HepG2 (cell line): Measurements from ENCODE around the gene SYMPK. TPM values are rescaled to one million over a fixed set of nuclear protein-coding genes. Genes with fewer than 3 reads are reported as not detected.

Experiments used
- ETV6 ChIP-seq: sonication (generic); formaldehyde crosslinking; conservative IDR thresholded peaks from 2 replicates; pipeline ENCODE4 v1.4.0; 2020; ENCODE audit warnings: missing genetic modification reagents
- GPN1 ChIP-seq: sonication (generic); formaldehyde crosslinking; IDR thresholded peaks from 2 replicates; pipeline ENCODE4 v1.5.1; 2020; ENCODE audit warnings: missing genetic modification reagents, borderline replicate concordance
- HNF4G ChIP-seq, 2 experiments: sonication (generic) in 1 of 2; formaldehyde crosslinking in 1 of 2; IDR thresholded peaks; 2 replicates each; pipeline versions ENCODE4 v1.4.0 to v1.6.1; 2011 to 2020; ENCODE audit warnings: borderline replicate concordance in 2 of 2, low read depth in 2 of 2, mild to moderate bottlenecking in 2 of 2, low read length in 1 of 2, missing genetic modification reagents in 1 of 2, moderate library complexity in 1 of 2
- HOXA3 ChIP-seq: sonication (generic); formaldehyde crosslinking; IDR thresholded peaks from 2 replicates; pipeline ENCODE4 v1.5.0; 2020; ENCODE audit warnings: missing genetic modification reagents
- NCOA2 ChIP-seq: sonication (generic); formaldehyde crosslinking; IDR thresholded peaks from 2 replicates; pipeline ENCODE4 v1.8.0; 2022; ENCODE audit warnings: inconsistent platforms
- NR2F6 ChIP-seq, 2 experiments: IDR thresholded peaks; 2 replicates each; pipeline ENCODE4 v1.6.1; 2016; ENCODE audit warnings: antibody characterized with exemption in 1 of 2, mild to moderate bottlenecking in 1 of 2
- NR3C1 ChIP-seq: sonication (generic); formaldehyde crosslinking; IDR thresholded peaks from 2 replicates; pipeline ENCODE4 v1.4.0; 2020; ENCODE audit warnings: missing genetic modification reagents
- POLR2AphosphoS2 ChIP-seq: IDR thresholded peaks from 2 replicates; pipeline ENCODE4 v1.6.1; 2011; ENCODE audit warnings: low read depth, low read length, improper control_type of control experiment
- RBAK ChIP-seq: sonication (generic); formaldehyde crosslinking; IDR thresholded peaks from 2 replicates; pipeline ENCODE4 v1.5.1; 2020; ENCODE audit warnings: mild to moderate bottlenecking, missing genetic modification reagents
- RCOR2 ChIP-seq: IDR thresholded peaks from 2 replicates; pipeline ENCODE4 v1.6.1; 2016; ENCODE audit warnings: missing biosample characterization, missing genetic modification reagents
- SAP130 ChIP-seq: IDR thresholded peaks from 2 replicates; pipeline ENCODE4 v1.6.1; 2016; ENCODE audit warnings: low read depth
- SMAD3 ChIP-seq: sonication (generic); formaldehyde crosslinking; IDR thresholded peaks from 2 replicates; pipeline ENCODE4 v1.4.0; 2020; ENCODE audit warnings: missing genetic modification reagents
- SRF ChIP-seq: IDR thresholded peaks from 2 replicates; pipeline ENCODE4 v1.6.1; 2011; ENCODE audit warnings: mild to moderate bottlenecking, low read depth, low read length, moderate library complexity
- SRY ChIP-seq: sonication (generic); formaldehyde crosslinking; IDR thresholded peaks from 2 replicates; pipeline ENCODE4 v1.8.0; 2022; ENCODE audit warnings: mild to moderate bottlenecking, missing genetic modification reagents
- XBP1 ChIP-seq: sonication (generic); formaldehyde crosslinking; IDR thresholded peaks from 2 replicates; pipeline ENCODE4 v1.5.0; 2020; ENCODE audit warnings: missing genetic modification reagents
- ZBTB43 ChIP-seq: sonication (generic); formaldehyde crosslinking; conservative IDR thresholded peaks from 2 replicates; pipeline ENCODE4 v1.4.0; 2020; ENCODE audit warnings: missing genetic modification reagents
- ZNF143 ChIP-seq: sonication (generic); formaldehyde crosslinking; IDR thresholded peaks from 2 replicates; pipeline ENCODE4 v1.4.0; 2020; ENCODE audit warnings: missing genetic modification reagents
- ZNF180 ChIP-seq: sonication (generic); formaldehyde crosslinking; IDR thresholded peaks from 2 replicates; pipeline ENCODE4 v1.4.0; 2020; ENCODE audit warnings: low read depth, missing genetic modification reagents, borderline replicate concordance
- ZNF614 ChIP-seq: IDR thresholded peaks from 2 replicates; pipeline ENCODE4 v1.6.1; 2018; ENCODE audit warnings: missing biosample characterization, missing genetic modification reagents, inconsistent platforms, borderline replicate concordance
- ZNF652 ChIP-seq: IDR thresholded peaks from 2 replicates; pipeline ENCODE4 v1.6.1; 2016; ENCODE audit warnings: low read depth, borderline replicate concordance
- ZNF768 ChIP-seq: sonication (generic); formaldehyde crosslinking; IDR thresholded peaks from 2 replicates; pipeline ENCODE4 v1.4.0; 2020; ENCODE audit warnings: missing genetic modification reagents
- ZNF780A ChIP-seq: sonication (generic); formaldehyde crosslinking; IDR thresholded peaks from 2 replicates; pipeline ENCODE4 v1.8.0; 2022; ENCODE audit warnings: mild to moderate bottlenecking, missing genetic modification reagents, moderate library complexity
- polyA plus RNA-seq, 8 experiments: library from polyadenylated mRNA; depleted of rRNA in 3 of 8; stranded (reverse) in 7 of 8; unstranded in 1 of 8; fragments of >200 nt; fragmentation: Illumina TruSeq in 4 of 8; extraction: Trizol in 4 of 8; gene quantifications; 2 replicates each; pipeline versions ENCODE4 v1.2.1 to v1.2.3, GENCODE V29; 2011 to 2016; ENCODE audit warnings: low read depth in 4 of 8, missing spikeins in 1 of 8, mixed read lengths in 1 of 8; ENCODE audit not compliant: insufficient read depth in 1 of 8
- total RNA-seq, 5 experiments: library from RNA; depleted of rRNA; stranded (reverse); fragments of >200 nt; fragmentation: Illumina TruSeq; extraction: Trizol; gene quantifications; 2 replicates each; pipeline ENCODE4 v1.2.3, GENCODE V29; 2016; ENCODE audit warnings: low read depth in 1 of 5
- TF ChIP-seq, protein P1 (sequence below): sonication (generic); formaldehyde crosslinking; IDR thresholded peaks from 2 replicates; pipeline ENCODE4 v1.8.1; 2023; ENCODE audit warnings: mild to moderate bottlenecking, missing genetic modification reagents
- TF ChIP-seq, protein P2 (sequence below): IDR thresholded peaks from 2 replicates; pipeline ENCODE4 v1.6.1; 2016; ENCODE audit warnings: mild to moderate bottlenecking
- TF ChIP-seq, protein P3 (sequence below): sonication (generic); formaldehyde crosslinking; IDR thresholded peaks from 2 replicates; pipeline ENCODE4 v1.4.0; 2020; ENCODE audit warnings: low read depth, mild to moderate bottlenecking, missing genetic modification reagents
- TF ChIP-seq, protein P4 (sequence below): sonication (generic); formaldehyde crosslinking; IDR thresholded peaks from 2 replicates; pipeline ENCODE4 v1.9.0; 2021; ENCODE audit warnings: missing genetic modification reagents, mild to moderate bottlenecking, borderline replicate concordance

Gene SYMPK
- total and polyA plus RNA-seq, 2 of the 13 experiments (the other 11 are each of a cell fraction or from before 2014, with no cell fraction given): 21.9 to 55.7 TPM

- TF ChIP-seq NR3C1 (CRISPR knock-in tag) (no peak), SAP130 (CRISPR knock-in tag) (peak; percentile 79), NCOA2 (CRISPR knock-in tag) (peak; percentile 47), SRY (no peak), ZNF652 (peak; percentile 100), POLR2AphosphoS2 (no peak), ETV6 (CRISPR knock-in tag) (no peak), ZNF780A (no peak), RCOR2 (CRISPR knock-in tag) (peak; percentile 65), HOXA3 (CRISPR knock-in tag) (peak; percentile 75; the same call in 1 of the 2 replicates), HNF4G (IDR thresholded peaks at IDR 0.05; ENCODE audit: borderline replicate concordance, low read depth, low read length) (no peak), HNF4G (CRISPR knock-in tag; IDR thresholded peaks at IDR 0.05; ENCODE audit: borderline replicate concordance, low read depth) (0 out of 2 replicates have a peak, but pooled peaks have one; percentile 44), XBP1 (CRISPR knock-in tag) (no peak), SRF (no peak), RBAK (CRISPR knock-in tag) (no peak), ZNF614 (CRISPR knock-in tag) (no peak), GPN1 (no peak), ZBTB43 (0 out of 2 replicates have a peak, but pooled peaks have one; percentile 30), NR2F6 (IDR thresholded peaks at IDR 0.05) (no peak), NR2F6 (CRISPR knock-in tag; IDR thresholded peaks at IDR 0.05) (no peak), ZNF768 (CRISPR knock-in tag) (peak; percentile 100), ZNF180 (CRISPR knock-in tag) (no peak), ZNF143 (CRISPR knock-in tag) (peak; percentile 92), SMAD3 (CRISPR knock-in tag) (no peak)
- TF ChIP-seq, protein P1, sequence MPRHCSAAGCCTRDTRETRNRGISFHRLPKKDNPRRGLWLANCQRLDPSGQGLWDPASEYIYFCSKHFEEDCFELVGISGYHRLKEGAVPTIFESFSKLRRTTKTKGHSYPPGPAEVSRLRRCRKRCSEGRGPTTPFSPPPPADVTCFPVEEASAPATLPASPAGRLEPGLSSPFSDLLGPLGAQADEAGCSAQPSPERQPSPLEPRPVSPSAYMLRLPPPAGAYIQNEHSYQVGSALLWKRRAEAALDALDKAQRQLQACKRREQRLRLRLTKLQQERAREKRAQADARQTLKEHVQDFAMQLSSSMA (CRISPR knock-in tag): no peak
- TF ChIP-seq, protein P2, sequence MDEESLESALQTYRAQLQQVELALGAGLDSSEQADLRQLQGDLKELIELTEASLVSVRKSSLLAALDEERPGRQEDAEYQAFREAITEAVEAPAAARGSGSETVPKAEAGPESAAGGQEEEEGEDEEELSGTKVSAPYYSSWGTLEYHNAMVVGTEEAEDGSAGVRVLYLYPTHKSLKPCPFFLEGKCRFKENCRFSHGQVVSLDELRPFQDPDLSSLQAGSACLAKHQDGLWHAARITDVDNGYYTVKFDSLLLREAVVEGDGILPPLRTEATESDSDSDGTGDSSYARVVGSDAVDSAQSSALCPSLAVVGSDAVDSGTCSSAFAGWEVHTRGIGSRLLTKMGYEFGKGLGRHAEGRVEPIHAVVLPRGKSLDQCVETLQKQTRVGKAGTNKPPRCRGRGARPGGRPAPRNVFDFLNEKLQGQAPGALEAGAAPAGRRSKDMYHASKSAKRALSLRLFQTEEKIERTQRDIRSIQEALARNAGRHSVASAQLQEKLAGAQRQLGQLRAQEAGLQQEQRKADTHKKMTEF (CRISPR knock-in tag): 0 out of 2 replicates have a peak, but pooled peaks have one; percentile 24
- TF ChIP-seq, protein P3, sequence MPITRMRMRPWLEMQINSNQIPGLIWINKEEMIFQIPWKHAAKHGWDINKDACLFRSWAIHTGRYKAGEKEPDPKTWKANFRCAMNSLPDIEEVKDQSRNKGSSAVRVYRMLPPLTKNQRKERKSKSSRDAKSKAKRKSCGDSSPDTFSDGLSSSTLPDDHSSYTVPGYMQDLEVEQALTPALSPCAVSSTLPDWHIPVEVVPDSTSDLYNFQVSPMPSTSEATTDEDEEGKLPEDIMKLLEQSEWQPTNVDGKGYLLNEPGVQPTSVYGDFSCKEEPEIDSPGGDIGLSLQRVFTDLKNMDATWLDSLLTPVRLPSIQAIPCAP (CRISPR knock-in tag): no peak
- TF ChIP-seq, protein P4, sequence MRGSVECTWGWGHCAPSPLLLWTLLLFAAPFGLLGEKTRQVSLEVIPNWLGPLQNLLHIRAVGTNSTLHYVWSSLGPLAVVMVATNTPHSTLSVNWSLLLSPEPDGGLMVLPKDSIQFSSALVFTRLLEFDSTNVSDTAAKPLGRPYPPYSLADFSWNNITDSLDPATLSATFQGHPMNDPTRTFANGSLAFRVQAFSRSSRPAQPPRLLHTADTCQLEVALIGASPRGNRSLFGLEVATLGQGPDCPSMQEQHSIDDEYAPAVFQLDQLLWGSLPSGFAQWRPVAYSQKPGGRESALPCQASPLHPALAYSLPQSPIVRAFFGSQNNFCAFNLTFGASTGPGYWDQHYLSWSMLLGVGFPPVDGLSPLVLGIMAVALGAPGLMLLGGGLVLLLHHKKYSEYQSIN (CRISPR knock-in tag): no peak
These were observed 23.7 kb upstream of the SYMPK start (continued) for GRCh38 chr19:45886427-45887199.
